ENCODE results near the gene HTR1B.
A peak's percentile ranks its signal among the peaks of the same experiment; 100 is the strongest.

The HTR1B gene

GRCh38 chr6:77433888-77434287 lies 29.4 kb downstream of the HTR1B start:
- Histone ChIP-seq H3K9ac (no peak overlapping the region), H3K9me3 (no peaks in the 10 kb centered on the region), H3K27ac (no peak overlapping the region), H3K4me3 (no peak overlapping the region), H3K4me1 (no peaks in the 10 kb centered on the region), H4K20me1 (no peaks in the 10 kb centered on the region), H3K27me3 (no peaks in the 10 kb centered on the region), H3K36me3 (no peaks in the 10 kb centered on the region), H3K4me2 (no peak overlapping the region)
- TF ChIP-seq Cebpa-rat (IDR thresholded peaks at IDR 0.05): no peak

- no peak for TF ChIP-seq Cebpa-rat (IDR thresholded peaks at IDR 0.05)
- H3K4me1 ChIP-seq: no peaks in the 10 kb centered on the region
- no peak overlapping the region for H3K4me3 ChIP-seq
- H3K9me3 ChIP-seq: no peaks in the 10 kb centered on the region
- no peaks in the 10 kb centered on the region for H4K20me1 ChIP-seq
- no peaks in the 10 kb centered on the region for H3K36me3 ChIP-seq
- no peak overlapping the region for H3K4me2 ChIP-seq
- H3K27me3 ChIP-seq: no peaks in the 10 kb centered on the region
- H3K27ac ChIP-seq: no peak overlapping the region
- H3K9ac ChIP-seq: no peak overlapping the region
These were observed 32.8 kb downstream of the HTR1B start for GRCh38 chr6:77430504-77430903.

GRCh38 chr6:77425671-77426070 lies 37.6 kb downstream of the HTR1B start:
- Histone ChIP-seq H4K20me1 (no peaks in the 10 kb centered on the region), H3K9me3 (no peaks in the 10 kb centered on the region), H3K4me2 (no peak overlapping the region), H3K4me3 (no peak overlapping the region), H3K4me1 (no peaks in the 10 kb centered on the region), H3K27ac (no peak overlapping the region), H3K27me3 (no peaks in the 10 kb centered on the region), H3K9ac (no peak overlapping the region), H3K36me3 (no peaks in the 10 kb centered on the region)
- TF ChIP-seq Cebpa-rat (IDR thresholded peaks at IDR 0.05): no peak

- Histone ChIP-seq H3K36me3 (no peaks in the 10 kb centered on the region), H4K20me1 (no peaks in the 10 kb centered on the region), H3K4me2 (no peak overlapping the region), H3K9ac (no peak overlapping the region), H3K4me3 (no peak overlapping the region), H3K4me1 (no peaks in the 10 kb centered on the region), H3K27ac (no peak overlapping the region), H3K9me3 (no peaks in the 10 kb centered on the region), H3K27me3 (no peaks in the 10 kb centered on the region)
- TF ChIP-seq Cebpa-rat (IDR thresholded peaks at IDR 0.05): no peak
These were observed 38.1 kb downstream of the HTR1B start for GRCh38 chr6:77425216-77425615.

- Histone ChIP-seq H3K27ac (no peak overlapping the region), H3K9ac (no peak overlapping the region), H4K20me1 (no peaks in the 10 kb centered on the region), H3K4me3 (no peak overlapping the region), H3K4me2 (no peak overlapping the region), H3K9me3 (no peaks in the 10 kb centered on the region), H3K27me3 (no peaks in the 10 kb centered on the region), H3K4me1 (no peaks in the 10 kb centered on the region), H3K36me3 (no peaks in the 10 kb centered on the region)
- peak; percentile 51; the same call in 1 of the 2 replicates for TF ChIP-seq Cebpa-rat (IDR thresholded peaks at IDR 0.05)
These were observed 38.5 kb downstream of the HTR1B start for GRCh38 chr6:77424761-77425160.

GRCh38 chr6:77416839-77417238 lies 46.5 kb downstream of the HTR1B start:
- Histone ChIP-seq H4K20me1 (no peaks in the 10 kb centered on the region), H3K4me1 (no peaks in the 10 kb centered on the region), H3K27ac (no peak overlapping the region), H3K4me2 (no peak overlapping the region), H3K9ac (no peak overlapping the region), H3K4me3 (no peak overlapping the region), H3K9me3 (no peaks in the 10 kb centered on the region), H3K27me3 (no peaks in the 10 kb centered on the region), H3K36me3 (no peaks in the 10 kb centered on the region)
- no peak for TF ChIP-seq Cebpa-rat (IDR thresholded peaks at IDR 0.05)

- Histone ChIP-seq H3K4me3 (no peak overlapping the region), H3K27me3 (no peaks in the 10 kb centered on the region), H3K9me3 (no peaks in the 10 kb centered on the region), H4K20me1 (no peaks in the 10 kb centered on the region), H3K9ac (no peak overlapping the region), H3K4me2 (no peak overlapping the region), H3K4me1 (no peaks in the 10 kb centered on the region), H3K36me3 (no peaks in the 10 kb centered on the region), H3K27ac (no peak overlapping the region)
- no peak for TF ChIP-seq Cebpa-rat (IDR thresholded peaks at IDR 0.05)
These were observed 47.6 kb downstream of the HTR1B start for GRCh38 chr6:77415706-77416105.
